A549 treated with CpdA at 1 μM for 4 hours (cell line): ENCODE data around the gene INHA. TPM values are rescaled to one million over a fixed set of nuclear protein-coding genes. Genes with fewer than 3 reads are reported as not detected.

Source experiments
- total RNA-seq: library from RNA; stranded (reverse); fragments of 200-300 nt; extraction: Qiagen RNA extraction; gene quantifications from 5 replicates; pipeline ENCODE4 v1.2.3, GENCODE V29; 2022; ENCODE audit warnings: low read depth

INHA gene
- 0.20 to 0.63 TPM (median 0.43 TPM) in 5 replicates for total RNA-seq

GRCh38 chr2:219572237-219573001 is at the start of gene INHA:
Gene INHA, plus strand, starts transcription at chr2:219572310. Its CDS starts 65 bp downstream, at chr2:219572375.

DNA sequence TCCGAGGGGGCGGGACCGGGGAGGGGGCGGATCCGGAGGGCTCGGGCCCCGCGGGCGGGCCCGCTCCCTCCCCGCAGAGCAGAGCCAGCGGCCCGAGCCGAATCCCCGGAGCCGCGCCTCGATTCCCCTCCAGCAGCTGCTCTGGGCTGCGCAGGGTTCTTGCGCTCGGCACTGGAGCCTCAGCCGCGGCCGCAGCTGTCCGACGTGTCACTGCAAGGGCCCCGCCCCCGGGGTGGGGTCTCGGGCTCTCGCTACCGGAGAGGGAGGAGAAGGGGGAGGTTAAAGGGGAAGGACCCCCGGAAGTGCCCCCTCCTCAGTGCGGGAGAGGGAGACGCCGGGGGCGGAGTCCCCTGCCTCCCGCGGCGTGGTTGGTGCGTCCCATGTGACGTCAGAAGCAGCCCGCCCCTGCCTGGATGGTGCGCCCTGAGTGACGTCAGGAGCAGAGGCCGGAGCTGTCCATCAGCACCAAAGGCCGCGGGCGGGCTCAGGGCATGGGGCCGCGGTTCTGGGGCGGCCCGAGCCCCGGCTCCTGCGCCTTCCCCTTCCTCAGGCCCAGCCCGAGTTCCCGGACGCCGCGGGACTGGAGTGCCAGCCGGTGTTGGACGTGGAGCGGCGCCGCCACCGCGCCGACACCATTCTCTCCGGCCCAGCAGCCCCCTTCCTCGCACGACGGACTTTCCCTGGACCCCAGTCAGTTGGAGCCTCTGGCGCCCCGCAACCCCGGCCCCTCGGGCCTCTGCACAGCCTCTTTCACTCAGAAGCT is 28.3 kb upstream of the INHA start, which contains the start of the genes CHPF and TMEM198:
Gene CHPF, minus strand, starts transcription at position 214 of the 763 bp plus-strand sequence. CDS start 271 bp downstream, outside the sequence.
Gene TMEM198, plus strand, starts transcription at position 433 of the 763 bp plus-strand sequence. CDS start 700 bp downstream, outside the sequence.

DNA sequence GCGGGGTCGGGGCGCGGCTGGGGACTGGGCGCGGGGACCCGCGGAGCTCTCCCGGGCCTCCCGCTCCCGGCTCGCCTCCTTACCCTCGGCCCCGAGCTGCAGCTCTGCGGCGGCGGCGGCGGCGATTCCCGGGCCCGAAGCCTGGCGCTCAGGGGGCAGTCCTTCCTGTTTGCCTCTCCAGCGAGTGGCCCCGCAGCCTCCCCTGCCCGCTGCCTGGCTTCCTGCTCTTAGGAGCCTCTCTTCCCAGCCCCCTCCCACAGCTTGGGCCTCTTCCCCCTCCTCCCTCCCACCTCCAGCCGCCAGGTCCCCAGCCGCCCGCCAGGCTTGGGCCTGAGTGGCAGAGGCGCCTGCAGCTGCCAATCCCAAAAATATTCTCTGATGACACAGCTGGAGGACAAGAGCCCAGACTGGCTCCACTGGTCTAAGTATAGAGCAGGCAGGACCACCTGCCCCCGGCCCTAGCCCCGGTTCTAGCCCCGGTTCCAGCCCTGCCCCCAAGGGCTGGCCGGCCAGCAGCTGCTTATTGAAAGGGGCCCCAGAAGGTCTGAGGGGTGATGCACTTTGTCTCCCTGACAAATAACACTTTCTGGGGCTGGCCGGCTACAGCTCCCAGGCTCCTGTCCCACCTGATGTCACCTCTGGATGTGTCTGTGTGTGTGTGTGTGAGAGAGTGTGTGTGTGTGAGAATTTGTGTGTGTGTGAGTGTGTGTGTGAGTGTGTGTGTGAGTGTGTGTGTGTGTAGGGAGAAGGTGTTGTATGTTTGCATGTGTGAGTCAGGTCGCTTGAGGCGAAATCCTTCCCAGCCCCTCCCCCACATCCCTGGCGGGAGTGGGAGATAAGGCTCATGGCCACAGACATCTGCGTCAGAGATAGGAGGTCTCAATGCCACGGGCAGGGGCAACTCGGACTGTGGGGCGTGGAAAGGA is 536 bp upstream of the INHA start, which contains the start of gene OBSL1:
Gene OBSL1, minus strand, starts transcription at position 229 of the 926 bp plus-strand sequence. CDS start 307 bp downstream, outside the sequence.

GRCh38 chr2:219597552-219598307 is 25.6 kb downstream of the INHA start, which contains the start of gene STK11IP:
Gene STK11IP, plus strand, starts transcription at chr2:219597857. Its CDS starts 263 bp downstream, at chr2:219598120.

Other genes with a start within 250 kb of the INHA start
- not detected in 5 replicates for gene RESP18, start 239.6 kb upstream of the INHA start, total RNA-seq
- 52.1 to 66.4 TPM (median 56.1 TPM) in 5 replicates for gene DNPEP, start 184.4 kb upstream of the INHA start, total RNA-seq
- gene DES, start 153.9 kb upstream of the INHA start, total RNA-seq, result 0.05 to 0.17 TPM in 2 of 5 replicates, not detected in the others
- gene SPEG, start 137.5 kb upstream of the INHA start, total RNA-seq, result 5.0 to 7.9 TPM (median 6.9 TPM) in 5 replicates
- gene GMPPA, start 73.4 kb upstream of the INHA start, total RNA-seq, result 35.2 to 40.5 TPM (median 38.8 TPM) in 5 replicates
- 0.06 to 0.09 TPM (median 0.08 TPM) in 3 of 5 replicates, not detected in the others for gene ASIC4, start 57.8 kb upstream of the INHA start, total RNA-seq
- 20.4 to 33.3 TPM (median 31.1 TPM) in 5 replicates for gene CHPF, start 28.5 kb upstream of the INHA start, total RNA-seq
- gene TMEM198, start 28.3 kb upstream of the INHA start, total RNA-seq, result 0.33 to 1.5 TPM (median 1.2 TPM) in 5 replicates
- 19.6 to 26.1 TPM (median 22.5 TPM) in 5 replicates for gene OBSL1, start 771 bp upstream of the INHA start, total RNA-seq
- gene STK11IP, start 25.5 kb downstream of the INHA start, total RNA-seq, result 16.2 to 19.2 TPM (median 17.7 TPM) in 5 replicates
- gene SLC4A3, start 55.3 kb downstream of the INHA start, total RNA-seq, result 2.4 to 4.0 TPM (median 2.9 TPM) in 5 replicates